Stimulated activated CD8-positive, alpha-beta memory T cell treated with anti-CD3 and anti-CD28 coated beads, Interleukin-12 subunit alpha, Interleukin-12 subunit beta, amount 100 ng/mL, for 1 hour (primary cell): ENCODE results near the gene SCN5A.

Experiments
- DNase-seq: peaks from one replicate; pipeline ENCODE4 v3.0.0-alpha.2; 2020; ENCODE audit warnings: low read depth

SCN5A gene

DNA sequence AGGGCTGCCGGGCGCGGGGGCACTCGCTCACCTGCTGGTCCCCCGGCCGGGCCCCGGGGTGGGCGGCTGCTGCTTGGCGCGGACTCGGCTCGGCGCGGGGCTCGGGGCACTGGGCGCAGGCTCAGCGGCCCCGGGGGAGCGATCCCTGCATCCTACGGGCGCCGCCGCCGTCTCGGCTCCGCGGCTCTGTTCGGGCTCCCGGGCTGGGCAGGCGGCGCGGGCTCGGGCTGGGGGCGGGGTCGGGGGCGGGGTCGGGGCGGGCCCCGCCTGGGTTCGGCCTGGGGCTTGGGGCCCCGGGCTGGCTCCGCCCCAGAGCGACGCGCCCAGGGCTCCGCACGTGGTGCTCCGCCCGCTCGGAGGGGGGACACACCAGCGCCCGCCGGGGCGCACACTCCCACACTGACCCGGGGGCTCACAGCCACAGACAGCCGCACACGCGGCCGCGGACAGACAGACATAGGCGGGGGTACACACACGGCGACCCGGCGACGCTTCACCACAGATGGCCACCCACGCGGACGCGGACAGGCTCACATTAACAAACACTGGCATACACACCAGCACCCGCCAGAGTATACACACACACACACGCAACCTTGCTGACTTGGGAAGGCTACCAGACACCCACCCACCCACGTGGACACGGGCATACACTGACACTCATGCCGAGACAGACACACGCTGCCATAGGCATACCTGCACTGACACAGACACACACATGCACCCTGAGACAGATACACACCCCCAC, at the start of gene SCN5A:
Gene SCN5A, minus strand, starts transcription at position 188 of the 748 bp plus-strand sequence. CDS start 16,380 bp downstream, outside the sequence.
- peak; percentile 25 for DNase-seq

DNA sequence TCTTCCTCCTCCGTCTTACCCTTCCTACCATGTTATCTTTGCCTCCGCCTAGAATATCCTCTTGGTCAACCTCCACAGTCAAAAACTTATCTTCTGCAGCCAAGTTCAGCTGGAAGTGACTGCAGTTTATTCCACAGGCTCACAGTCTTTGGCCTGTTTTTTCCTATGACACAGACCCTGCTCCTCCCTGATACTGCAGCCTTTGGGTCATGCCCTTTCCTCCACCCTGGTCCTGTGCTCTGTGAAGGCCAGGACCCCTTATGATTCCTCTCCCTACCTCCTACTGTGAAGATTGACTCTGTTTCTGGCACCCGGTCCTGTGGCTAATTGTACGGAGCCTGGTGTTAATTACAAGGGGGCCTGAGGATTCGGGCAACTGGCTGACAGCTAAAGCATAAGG, 49.3 kb upstream of the SCN5A start:
- no peak for DNase-seq

DNA sequence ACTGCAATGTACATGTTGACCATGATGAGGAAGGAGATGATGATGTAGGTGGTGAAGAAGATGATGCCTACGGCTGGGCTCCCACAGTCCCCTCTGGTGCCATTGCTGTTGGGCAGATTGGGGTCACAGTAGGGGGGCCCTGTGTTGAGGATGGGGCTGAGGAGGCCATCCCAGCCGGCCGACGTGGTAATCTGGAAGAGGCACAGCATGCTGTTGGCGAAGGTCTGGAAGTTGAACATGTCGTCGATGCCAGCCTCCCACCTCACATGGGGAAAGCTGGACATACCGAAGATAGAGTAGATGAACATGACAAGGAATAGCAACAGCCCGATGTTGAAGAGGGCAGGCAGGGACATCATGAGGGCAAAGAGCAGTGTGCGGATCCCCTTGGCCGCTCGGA, 48.6 kb upstream of the SCN5A start:
- no peak for DNase-seq

DNA sequence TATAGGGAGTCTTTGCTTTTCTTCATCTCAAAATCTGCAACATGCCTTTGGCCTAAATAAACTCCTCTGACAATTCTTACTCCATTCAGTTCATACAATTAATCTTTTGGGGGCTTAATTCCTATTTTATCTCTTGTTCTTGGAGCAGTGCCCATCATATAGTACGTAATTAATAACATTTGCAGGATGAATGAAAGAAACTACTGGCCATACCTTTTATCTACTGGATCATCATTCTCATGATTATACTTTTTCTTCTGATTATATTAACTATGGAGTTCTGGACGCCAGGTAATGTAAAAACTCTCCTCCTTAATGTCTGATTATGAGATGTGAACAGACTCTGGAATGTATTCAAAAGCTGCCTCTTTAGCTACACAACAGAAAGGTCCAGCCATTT, 46.5 kb upstream of the SCN5A start:
- DNase-seq: no peak

DNA sequence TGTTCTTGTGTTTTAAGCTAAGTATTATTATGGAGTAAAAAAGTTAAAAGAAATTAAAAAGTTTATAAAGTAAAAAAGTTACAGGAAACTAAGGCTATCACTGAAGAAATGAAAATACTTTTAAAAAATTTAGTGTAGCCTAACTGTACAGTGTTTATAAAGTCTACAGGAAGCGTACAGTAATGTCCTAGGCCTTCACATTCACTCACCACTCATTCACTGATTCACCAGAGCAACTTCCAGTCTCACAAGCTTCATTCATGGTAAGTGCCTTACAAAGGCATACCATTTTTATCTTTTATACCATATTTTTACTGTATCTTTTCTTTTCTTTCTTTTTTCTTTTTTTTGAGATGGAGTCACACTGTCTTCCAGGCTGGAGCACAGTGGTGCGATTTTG, 40.7 kb upstream of the SCN5A start:
- DNase-seq: no peak

GRCh38 chr3:38689774-38690173, 40.3 kb upstream of the SCN5A start:
- DNase-seq: no peak

- no peak for DNase-seq
Measured at GRCh38 chr3:38689346-38689745, 39.9 kb upstream of the SCN5A start.

DNA sequence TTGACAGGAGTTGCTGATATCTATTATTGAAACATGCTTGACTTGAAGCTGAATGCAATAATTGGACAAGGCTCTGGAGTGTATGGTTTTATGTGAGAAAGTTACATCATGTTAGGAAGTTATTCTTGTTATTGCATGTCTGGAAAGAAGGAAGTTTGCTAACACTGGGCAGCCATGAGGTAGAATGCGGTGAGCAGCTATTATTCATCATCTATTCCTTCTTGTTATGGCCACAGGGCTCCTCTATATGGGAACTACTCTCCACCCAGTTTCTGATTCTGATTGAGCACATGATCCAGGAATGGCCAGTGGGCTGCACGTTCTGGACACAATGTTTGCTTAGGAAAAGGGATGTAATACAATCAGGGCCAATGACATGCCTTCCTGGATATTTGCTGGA, 37.8 kb upstream of the SCN5A start:
- no peak for DNase-seq

GRCh38 chr3:38684546-38684945, 35.1 kb upstream of the SCN5A start:
- DNase-seq: no peak

DNA sequence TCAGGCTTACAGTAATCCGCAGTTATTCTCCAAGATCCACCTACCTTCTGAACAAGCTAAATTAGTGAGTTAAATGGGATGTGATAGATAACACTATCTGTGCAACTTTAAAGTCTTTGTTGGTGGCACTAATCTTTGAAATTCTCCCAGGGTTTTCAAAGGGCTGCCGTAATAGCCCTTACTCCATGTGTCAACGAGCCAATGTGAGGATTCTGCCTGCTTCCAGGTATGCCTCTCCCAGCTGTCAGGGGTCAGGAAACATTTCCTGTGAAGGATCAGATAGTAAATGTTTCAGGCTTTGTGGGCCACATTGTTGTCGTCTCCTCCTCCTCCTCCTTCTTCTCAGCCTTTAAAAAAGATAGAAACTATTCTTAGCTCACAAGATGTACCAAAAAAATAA, 20.2 kb upstream of the SCN5A start:
- DNase-seq: no peak

DNA sequence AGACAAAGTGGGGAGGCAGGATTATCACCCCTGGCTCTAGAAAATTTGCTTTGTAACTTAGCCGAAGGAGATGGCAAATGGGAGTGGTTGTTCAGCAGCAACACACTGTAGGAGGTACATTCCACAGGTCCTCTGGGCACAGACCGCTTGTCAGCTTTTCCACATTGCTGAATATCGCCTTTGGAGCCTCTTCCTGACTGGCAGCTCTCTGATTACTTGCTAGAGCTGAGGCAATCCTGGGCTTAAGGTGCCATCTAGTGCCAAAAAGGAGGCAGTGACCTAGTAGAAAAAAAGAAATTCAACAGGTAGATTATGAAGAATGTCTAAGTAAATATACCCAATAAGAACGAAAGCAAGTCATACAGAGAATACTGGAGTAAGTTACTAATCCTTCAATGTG, 13.1 kb upstream of the SCN5A start:
- DNase-seq: no peak

GRCh38 chr3:38658841-38659240, 9.4 kb upstream of the SCN5A start:
- no peak for DNase-seq

DNA sequence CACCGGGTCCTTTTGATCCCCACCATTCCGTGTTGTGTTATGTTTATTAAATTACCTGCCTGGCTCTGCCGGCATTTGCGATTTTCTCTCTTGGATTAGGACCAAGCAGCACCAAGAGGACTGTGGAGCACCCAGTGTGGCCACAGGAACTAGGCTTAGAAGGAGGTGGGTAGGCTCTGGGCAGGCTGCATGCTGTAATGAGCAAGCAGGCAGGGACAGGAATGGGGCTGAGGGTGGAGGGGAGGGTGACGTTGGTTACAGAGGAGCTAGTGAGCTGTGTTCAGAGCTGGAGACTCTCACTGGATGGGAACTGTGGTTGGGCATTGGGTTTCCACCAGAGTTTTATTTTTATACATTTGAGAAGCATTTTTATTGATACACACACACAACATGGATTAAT, 7.9 kb upstream of the SCN5A start:
- no peak for DNase-seq

GRCh38 chr3:38655708-38656300, 6.3 kb upstream of the SCN5A start:
- no peak for DNase-seq

DNA sequence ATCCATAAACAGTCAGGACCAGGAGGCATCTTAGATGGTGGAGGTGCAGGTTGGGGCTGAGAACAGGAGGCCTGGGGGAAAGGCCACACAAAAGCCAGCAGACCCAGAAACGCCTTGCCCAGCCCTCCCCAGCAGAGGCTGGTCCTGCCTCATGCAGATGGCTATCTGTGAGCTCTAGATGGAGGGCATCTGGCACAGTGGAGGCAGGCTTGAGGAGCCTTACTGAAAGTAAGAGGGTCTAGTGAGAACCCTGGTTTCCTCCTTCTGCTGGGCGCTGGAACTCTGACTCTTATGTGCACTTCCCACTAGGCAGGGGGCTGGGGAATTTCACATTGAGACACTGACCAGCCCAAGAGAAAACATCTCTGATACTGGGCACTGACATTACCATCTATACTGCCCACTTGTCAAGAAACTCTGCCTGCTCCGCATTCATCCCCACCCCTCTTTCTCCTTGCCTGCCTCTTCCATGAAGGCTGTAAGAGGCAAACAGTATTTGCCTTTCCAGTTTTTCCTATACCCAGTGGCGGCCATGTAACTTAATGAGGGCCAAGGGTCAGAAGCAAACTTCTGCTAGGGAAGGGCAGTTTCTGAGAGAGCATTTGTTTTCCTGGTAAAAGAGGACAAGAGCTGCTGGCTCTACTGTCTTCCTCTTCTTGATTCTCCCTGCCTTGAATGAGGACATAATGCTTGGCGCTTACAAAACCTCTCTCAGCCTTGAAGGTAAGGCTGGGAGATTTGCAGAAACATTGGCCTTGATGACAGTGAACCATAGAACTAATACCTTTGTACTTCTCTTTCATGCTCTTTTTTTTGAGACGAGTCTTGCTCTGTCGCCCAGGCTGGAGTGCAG, 4.4 kb upstream of the SCN5A start:
- no peak for DNase-seq

GRCh38 chr3:38652934-38653333, 3.4 kb upstream of the SCN5A start:
- DNase-seq: no peak

GRCh38 chr3:38651153-38651789, 1.8 kb upstream of the SCN5A start:
- DNase-seq: peak; percentile 49

- DNase-seq: no peak
Measured at GRCh38 chr3:38650248-38650951, 913 bp upstream of the SCN5A start.

- DNase-seq: no peak
Measured at GRCh38 chr3:38648659-38649499, 608 bp downstream of the SCN5A start.

DNA sequence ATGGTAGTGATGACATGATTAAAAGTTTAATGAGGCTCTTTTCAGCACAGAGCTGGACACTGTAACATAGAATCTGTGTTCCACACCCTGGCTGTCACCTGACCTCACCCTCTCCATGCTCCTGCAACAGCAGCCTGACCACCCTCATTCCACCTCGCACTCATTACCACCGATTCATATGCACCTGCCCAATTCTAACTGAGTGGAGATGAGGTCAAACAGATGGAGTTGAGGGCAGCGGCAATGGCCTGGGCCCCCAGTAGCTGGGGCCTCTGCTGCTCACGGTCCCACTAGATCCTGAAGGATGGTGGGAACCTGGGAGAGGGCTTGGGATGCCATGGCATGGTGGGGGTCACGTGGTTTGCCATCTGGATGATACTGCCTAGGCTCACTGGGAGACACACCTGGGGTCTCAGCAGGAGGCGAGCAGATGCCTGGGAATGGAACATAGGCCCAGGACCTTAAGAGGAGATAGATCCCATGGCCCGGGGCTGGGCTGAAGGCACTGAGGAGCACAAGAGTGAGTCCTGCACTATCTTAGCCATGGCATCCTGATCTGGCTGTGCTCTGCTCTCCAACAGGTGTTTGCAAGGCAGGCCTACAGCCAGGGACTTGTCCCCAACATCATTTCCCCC, 1.3 kb downstream of the SCN5A start:
- DNase-seq: no peak
